ENCODE data around the gene ARID5A. TPM values are rescaled to one million over a fixed set of nuclear protein-coding genes. Genes with fewer than 3 reads are reported as not detected.
A peak's percentile ranks its signal among the peaks of the same experiment; 100 is the strongest.

ARID5A gene
- total and polyA plus RNA-seq, 9 of the 15 experiments (the other 6 are each of a cell fraction or from before 2014, with no cell fraction given), result 0.14 to 12.5 (median 3.0) TPM

- TF ChIP-seq, protein P1, sequence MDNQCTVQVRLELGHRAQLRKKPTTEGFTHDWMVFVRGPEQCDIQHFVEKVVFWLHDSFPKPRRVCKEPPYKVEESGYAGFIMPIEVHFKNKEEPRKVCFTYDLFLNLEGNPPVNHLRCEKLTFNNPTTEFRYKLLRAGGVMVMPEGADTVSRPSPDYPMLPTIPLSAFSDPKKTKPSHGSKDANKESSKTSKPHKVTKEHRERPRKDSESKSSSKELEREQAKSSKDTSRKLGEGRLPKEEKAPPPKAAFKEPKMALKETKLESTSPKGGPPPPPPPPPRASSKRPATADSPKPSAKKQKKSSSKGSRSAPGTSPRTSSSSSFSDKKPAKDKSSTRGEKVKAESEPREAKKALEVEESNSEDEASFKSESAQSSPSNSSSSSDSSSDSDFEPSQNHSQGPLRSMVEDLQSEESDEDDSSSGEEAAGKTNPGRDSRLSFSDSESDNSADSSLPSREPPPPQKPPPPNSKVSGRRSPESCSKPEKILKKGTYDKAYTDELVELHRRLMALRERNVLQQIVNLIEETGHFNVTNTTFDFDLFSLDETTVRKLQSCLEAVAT (IDR thresholded peaks at IDR 0.05), result no peak
- TF ChIP-seq THRA (IDR thresholded peaks at IDR 0.05) (no peak), ZNF586 (CRISPR knock-in tag; conservative IDR thresholded peaks at IDR 0.05) (no peak), TFAM (CRISPR knock-in tag; conservative IDR thresholded peaks at IDR 0.05) (no peak), ARID2 (IDR thresholded peaks at IDR 0.05) (no peak), FOXK1 (CRISPR knock-in tag; IDR thresholded peaks at IDR 0.05; ENCODE audit: borderline replicate concordance) (no peak), HMG20A (CRISPR knock-in tag; conservative IDR thresholded peaks at IDR 0.05) (no peak), HNRNPUL1 (IDR thresholded peaks at IDR 0.05; ENCODE audit: low read length) (no peak), NCOR1 (IDR thresholded peaks at IDR 0.05) (no peak), CBFA2T3 (IDR thresholded peaks at IDR 0.05) (no peak), PBX2 (CRISPR knock-in tag; IDR thresholded peaks at IDR 0.05; ENCODE audit: low read depth) (no peak), PBX2 (tag; conservative IDR thresholded peaks at IDR 0.05; ENCODE audit: low read depth) (no peak), NBN (IDR thresholded peaks at IDR 0.05; ENCODE audit: low read depth) (0 out of 2 replicates have a peak, but pooled peaks have one; percentile 68), RBM34 (IDR thresholded peaks at IDR 0.05; ENCODE audit: borderline replicate concordance, insufficient read depth, low read length) (no peak), MYNN (IDR thresholded peaks at IDR 0.05) (peak; percentile 27; the same call in 1 of the 2 replicates), MYNN (CRISPR knock-in tag; IDR thresholded peaks at IDR 0.05) (no peak), FOSL1 (tag; conservative IDR thresholded peaks at IDR 0.05) (peak; percentile 95)
Observed at GRCh38 chr2:96531872-96532505, 4.6 kb upstream of the ARID5A start (continued).
